Body of pancreas (tissue), 4 donors: ENCODE measurements around the gene SORCS2. TPM values are rescaled to one million over a fixed set of nuclear protein-coding genes. Genes with fewer than 3 reads are reported as not detected.

Source experiments
- ATAC-seq: fragments of 150-250 bp; one replicate; pipeline ENCODE4 v1.9.1; 2016
- DNase-seq, 4 donors: peaks; one replicate each; pipeline ENCODE4 v3.0.0-alpha.2; 2019
- H3K27ac ChIP-seq, 4 donors: fragments of 200-600 bp; sonication (generic); 1 replicate in 3 of 4; 2 replicates in 1 of 4; pipeline versions ENCODE4 v1.5.1 to v1.6.1; 2016 to 2019; ENCODE audit warnings: mild to moderate bottlenecking in 1 of 4, mixed read lengths in 1 of 4, moderate library complexity in 1 of 4
- H3K27me3 ChIP-seq, 2 donors: fragments of 200-600 bp; sonication (generic); one replicate each; pipeline ENCODE4 v1.6.0; 2016; ENCODE audit warnings: mild to moderate bottlenecking in 1 of 2
- H3K36me3 ChIP-seq, 2 donors: fragments of 200-600 bp; sonication (generic); replicated peaks in 1 of 2; 2 replicates each; pipeline ENCODE4 v1.5.1; 2016; ENCODE audit warnings: low read depth in 2 of 2; ENCODE audit not compliant: insufficient read depth in 1 of 2
- H3K4me1 ChIP-seq: fragments of 200-600 bp; sonication (generic); one replicate; pipeline ENCODE4 v1.6.0; 2016
- H3K4me3 ChIP-seq, 2 donors: fragments of 200-600 bp; sonication (generic); 1 replicate in 1 of 2; 2 replicates in 1 of 2; pipeline ENCODE4 v1.5.1; 2016 to 2019
- H3K9me3 ChIP-seq, 3 donors: fragments of 200-600 bp; sonication (generic); 1 replicate in 2 of 3; 2 replicates in 1 of 3; pipeline ENCODE4 v1.5.1; 2016
- POLR2A ChIP-seq, 3 donors: fragments of 450-650 bp; IDR thresholded peaks; one replicate each; pipeline ENCODE4 v1.6.1; 2016; ENCODE audit warnings: antibody characterized with exemption in 3 of 3, mild to moderate bottlenecking in 2 of 3
- WGBS, 2 donors: methylation state at CpG; one replicate each; pipeline ENCODE4 v1.1.5; 2017; 5-methylcytosine and 5-hydroxymethylcytosine counted together
- intact Hi-C: fragments of 100-400 bp; cut with DNase I; formaldehyde crosslinking; loops from one replicate; pipeline ENCODE4 v1.15.1; 2023
- total RNA-seq, 2 donors: library from RNA; depleted of rRNA; stranded (reverse); fragments of >200 nt; gene quantifications; one replicate each; pipeline ENCODE4 v1.1.0, GENCODE V29; 2016
- TF ChIP-seq, protein P1 (sequence below), 7 experiments: fragments of 450-650 bp in 4 of 7; fragments of 200-600 bp in 3 of 7; sonication (generic) in 3 of 7; IDR thresholded peaks; one replicate each; pipeline ENCODE4 v1.5.1; 2016 to 2019; ENCODE audit warnings: antibody characterized with exemption in 7 of 7

Gene SORCS2
- total RNA-seq, 2 donors from 2014 or later = 0.26 to 0.33 TPM

DNA sequence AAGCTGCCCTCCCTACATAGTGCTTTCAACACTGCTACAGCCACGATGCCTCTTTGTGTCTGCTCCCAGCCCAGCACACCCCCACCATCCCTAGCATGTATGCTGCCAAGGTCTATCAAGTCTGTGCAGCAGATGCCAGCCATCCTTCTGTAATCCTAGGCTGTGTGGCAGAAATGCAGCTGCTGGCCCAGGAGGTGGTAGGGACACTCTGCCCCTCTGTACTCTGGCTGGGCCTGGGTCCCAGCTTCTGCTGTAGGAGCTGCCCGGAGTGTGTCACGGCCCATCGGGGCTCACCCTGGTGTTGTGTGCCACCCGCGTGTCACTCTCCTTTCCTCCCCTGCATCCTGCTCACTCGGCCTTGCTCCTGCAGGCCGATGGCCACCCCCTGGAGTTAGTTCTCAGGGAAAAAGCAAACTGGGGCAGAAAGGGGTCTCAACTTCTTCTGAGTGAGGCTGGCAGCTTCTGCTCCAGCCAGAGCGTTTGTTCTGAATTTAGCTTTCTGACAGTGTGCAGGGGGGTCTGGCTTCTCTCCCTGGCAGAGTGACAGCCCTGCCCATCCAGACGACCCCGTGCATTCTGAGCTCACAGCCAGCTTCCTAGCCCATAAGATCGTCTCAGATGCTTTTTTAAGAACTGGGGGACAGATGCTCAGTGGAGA lies 219.7 kb downstream of the SORCS2 start:
- intact Hi-C loops = no loop called here
- WGBS, 2 donors = 52 to 62% methylated on average over 12 of the region's 12 CpGs
- no peak overlapping the region for H3K27ac ChIP-seq

DNA sequence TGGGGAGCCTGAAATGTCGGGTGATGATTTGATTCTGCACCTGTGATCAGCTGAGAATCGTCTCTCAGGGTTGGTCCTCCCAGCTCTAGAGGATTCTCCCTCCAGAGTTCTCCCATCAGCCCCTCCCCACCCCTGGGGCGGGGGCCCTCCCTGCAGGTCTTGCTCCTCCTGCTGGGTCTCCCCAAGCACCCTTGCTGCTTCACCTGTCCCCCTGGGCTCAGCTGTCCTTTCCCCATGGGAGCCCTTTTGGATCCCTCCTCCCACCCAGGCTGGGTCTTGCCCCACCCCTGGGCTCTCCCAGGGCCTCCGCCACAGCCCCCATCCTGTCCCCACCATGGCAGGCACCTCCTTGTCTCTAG lies 220.2 kb downstream of the SORCS2 start:
- intact Hi-C loops = no loop called here
- Histone ChIP-seq H3K4me3 (no peak overlapping the region), H3K9me3 (no peaks in the 10 kb centered on the region), H3K36me3 (no peaks in the 10 kb centered on the region), H3K4me1 (no peaks in the 10 kb centered on the region), H3K27ac (no peak overlapping the region), H3K27me3 (peaks cover 0 to 6% of the 10 kb centered on the region in 2 donors)
- 51 to 86% methylated on average over 2 to 4 of the region's 4 CpGs for WGBS, 2 donors
- TF ChIP-seq, protein P1, sequence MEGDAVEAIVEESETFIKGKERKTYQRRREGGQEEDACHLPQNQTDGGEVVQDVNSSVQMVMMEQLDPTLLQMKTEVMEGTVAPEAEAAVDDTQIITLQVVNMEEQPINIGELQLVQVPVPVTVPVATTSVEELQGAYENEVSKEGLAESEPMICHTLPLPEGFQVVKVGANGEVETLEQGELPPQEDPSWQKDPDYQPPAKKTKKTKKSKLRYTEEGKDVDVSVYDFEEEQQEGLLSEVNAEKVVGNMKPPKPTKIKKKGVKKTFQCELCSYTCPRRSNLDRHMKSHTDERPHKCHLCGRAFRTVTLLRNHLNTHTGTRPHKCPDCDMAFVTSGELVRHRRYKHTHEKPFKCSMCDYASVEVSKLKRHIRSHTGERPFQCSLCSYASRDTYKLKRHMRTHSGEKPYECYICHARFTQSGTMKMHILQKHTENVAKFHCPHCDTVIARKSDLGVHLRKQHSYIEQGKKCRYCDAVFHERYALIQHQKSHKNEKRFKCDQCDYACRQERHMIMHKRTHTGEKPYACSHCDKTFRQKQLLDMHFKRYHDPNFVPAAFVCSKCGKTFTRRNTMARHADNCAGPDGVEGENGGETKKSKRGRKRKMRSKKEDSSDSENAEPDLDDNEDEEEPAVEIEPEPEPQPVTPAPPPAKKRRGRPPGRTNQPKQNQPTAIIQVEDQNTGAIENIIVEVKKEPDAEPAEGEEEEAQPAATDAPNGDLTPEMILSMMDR (IDR thresholded peaks at IDR 0.05) = no peak
- TF ChIP-seq POLR2A (IDR thresholded peaks at IDR 0.05) = no peak
- ATAC-seq (no peak), DNase-seq (peak in 2 of 4 donors; percentile 1 to 3)

More for the DNA sequence above, 219.7 kb downstream of the SORCS2 start:
- Histone ChIP-seq H3K9me3 (no peaks in the 10 kb centered on the region), H3K36me3 (no peaks in the 10 kb centered on the region), H3K27me3 (peaks cover 0 to 6% of the 10 kb centered on the region in 2 donors), H3K4me1 (no peaks in the 10 kb centered on the region), H3K4me3 (no peak overlapping the region)
- peak in 2 of 4 donors; percentile 0 to 6 for DNase-seq
- no peak for ATAC-seq
- TF ChIP-seq, protein P1 (IDR thresholded peaks at IDR 0.05) = no peak
- no peak for TF ChIP-seq POLR2A (IDR thresholded peaks at IDR 0.05)

DNA sequence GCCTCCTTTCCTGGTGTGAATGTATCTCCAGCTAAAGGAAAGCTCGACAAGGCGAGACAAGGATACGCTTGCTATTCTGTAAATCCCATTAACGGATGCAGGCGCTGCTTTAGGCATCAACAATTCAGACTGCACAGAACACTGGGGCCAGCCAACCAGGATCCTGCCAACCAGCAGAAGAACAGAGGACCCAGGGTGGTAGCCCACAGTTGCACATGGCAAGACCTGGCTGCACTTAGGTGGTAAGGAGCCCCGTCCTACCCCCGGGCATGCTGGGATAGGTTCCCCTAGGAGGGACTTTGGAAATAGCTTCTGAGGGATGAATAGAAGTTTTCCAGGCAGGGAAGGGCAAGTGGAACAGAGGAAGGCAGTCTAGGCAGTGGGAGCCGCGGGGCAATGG lies 221.7 kb downstream of the SORCS2 start:
- no peak for TF ChIP-seq POLR2A (IDR thresholded peaks at IDR 0.05)
- TF ChIP-seq, protein P1 (IDR thresholded peaks at IDR 0.05) = no peak
- peaks cover 0 to 6% of the 10 kb centered on the region in 2 donors for H3K27me3 ChIP-seq
- no peak overlapping the region for H3K27ac ChIP-seq
- H3K4me1 ChIP-seq = no peaks in the 10 kb centered on the region
- H3K36me3 ChIP-seq = no peaks in the 10 kb centered on the region
- DNase-seq (peak in 2 of 4 donors; percentile 2 to 5), ATAC-seq (no peak)
- H3K4me3 ChIP-seq = no peak overlapping the region
- 74 to 78% methylated on average over 9 of the region's 9 CpGs for WGBS, 2 donors
- intact Hi-C loops = no loop called here
- no peaks in the 10 kb centered on the region for H3K9me3 ChIP-seq

DNA sequence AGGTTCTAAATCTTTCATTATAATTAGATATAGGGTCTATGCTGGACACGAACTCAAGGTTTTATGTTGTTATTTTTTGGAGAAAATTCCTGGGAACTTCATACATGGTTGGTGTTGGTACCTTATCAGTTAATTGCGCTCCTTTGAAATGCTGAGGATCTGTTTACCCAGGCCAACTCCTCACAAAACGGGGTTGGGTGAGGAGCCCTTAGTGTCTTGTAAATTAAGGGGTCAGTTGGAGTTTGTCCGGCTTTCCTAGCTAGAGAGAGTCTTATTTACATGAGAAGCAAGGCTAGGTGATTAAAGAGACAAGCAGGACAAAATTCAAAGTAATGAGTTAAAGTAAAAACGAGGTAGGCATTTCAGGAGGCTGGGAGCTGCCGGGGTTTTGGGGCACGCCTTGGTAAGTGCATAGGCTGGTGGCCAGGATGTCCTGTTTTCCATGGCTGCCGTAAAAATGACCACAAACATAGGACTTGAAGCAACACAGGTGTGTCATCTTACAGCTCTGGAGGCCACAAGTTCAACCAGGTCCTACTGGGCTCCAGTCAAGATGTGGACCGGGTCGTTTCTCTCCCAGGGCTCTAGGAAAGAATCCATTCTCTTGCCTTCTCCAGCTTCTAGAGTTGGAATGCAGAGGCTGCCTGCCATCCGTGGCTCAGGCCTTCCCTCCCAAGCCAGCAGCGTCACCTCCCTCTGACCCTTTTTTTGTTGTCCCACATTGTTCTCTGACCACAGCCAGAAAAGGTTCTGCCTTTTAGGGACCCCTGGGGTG lies 222.6 kb downstream of the SORCS2 start:
- intact Hi-C loops = no loop called here
- TF ChIP-seq, protein P1 (IDR thresholded peaks at IDR 0.05) = no peak
- TF ChIP-seq POLR2A (IDR thresholded peaks at IDR 0.05) = no peak
- H3K27ac ChIP-seq = no peak overlapping the region
- H3K9me3 ChIP-seq = no peaks in the 10 kb centered on the region
- no peak for ATAC-seq
- no peaks in the 10 kb centered on the region for H3K4me1 ChIP-seq
- no peak overlapping the region for H3K4me3 ChIP-seq
- no peaks in the 10 kb centered on the region for H3K36me3 ChIP-seq
- peaks cover 0 to 6% of the 10 kb centered on the region in 2 donors for H3K27me3 ChIP-seq
- peak in 2 of 4 donors; percentile 1 to 3 for DNase-seq
- WGBS, 2 donors = 38 to 49% methylated on average over 12 of the region's 12 CpGs
